IMR-90 (cell line): ENCODE measurements around the gene ENOX1. TPM values are rescaled to one million over a fixed set of nuclear protein-coding genes. Genes with fewer than 3 reads are reported as not detected.

ENCODE experiments used
- ATAC-seq: fragments of 200-7000 bp; cut with Tn5 transposase; 2 replicates; pipeline ENCODE4 v1.9.1; 2020; ENCODE audit warnings: low read depth, mild to moderate bottlenecking, moderate library complexity
- BruUV-seq: library from RNA; stranded (reverse); fragments of 400-500 nt; replicated peaks from 2 replicates; lab custom pipeline; 2021; lab: Mats Ljungman, UMichigan
- CTCF ChIA-PET: fragments of 300-600 bp; formaldehyde crosslinking; extraction: SDS; loops from one replicate; lab custom pipeline; 2021; ENCODE audit warnings: antibody characterized with exemption; lab: Yijun Ruan, JAX
- POLR2A ChIA-PET: fragments of 300-600 bp; sonication (Branson Sonifier 250); formaldehyde crosslinking; loops from one replicate; lab custom pipeline; 2022; ENCODE audit warnings: antibody characterized with exemption; ENCODE audit not compliant: unreplicated experiment; lab: Charles Lee
- DNase-seq: peaks from one replicate; pipeline ENCODE4 v3.0.0; 2013
- H2AFZ ChIP-seq: replicated peaks from 2 replicates; pipeline ENCODE3; 2013; ENCODE audit warnings: low read length, mild to moderate bottlenecking; ENCODE audit not compliant: poor library complexity
- H2AK5ac ChIP-seq: 2 replicates; pipeline ENCODE4 v1.6.1; 2013; ENCODE audit warnings: low read depth, low read length, inconsistent platforms
- H2AK9ac ChIP-seq: replicated peaks from 2 replicates; pipeline ENCODE3; 2013; ENCODE audit warnings: mild to moderate bottlenecking, low read depth, low read length, moderate library complexity; ENCODE audit not compliant: poor library complexity
- H2BK120ac ChIP-seq: 2 replicates; pipeline ENCODE4 v1.6.1; 2013; ENCODE audit warnings: low read depth, low read length, inconsistent platforms
- H2BK15ac ChIP-seq: 3 replicates; pipeline ENCODE4 v1.6.1; 2013; ENCODE audit warnings: low read depth, low read length, inconsistent platforms
- H2BK20ac ChIP-seq: 2 replicates; pipeline ENCODE4 v1.6.1; 2013; ENCODE audit warnings: low read depth, mild to moderate bottlenecking, inconsistent platforms, low read length, moderate library complexity
- H2BK5ac ChIP-seq: 2 replicates; pipeline ENCODE4 v1.6.1; 2013; ENCODE audit warnings: mild to moderate bottlenecking, low read depth, low read length, inconsistent platforms; ENCODE audit not compliant: poor library complexity, severe bottlenecking
- H3K14ac ChIP-seq: replicated peaks from 2 replicates; pipeline ENCODE4 v1.6.1; 2013; ENCODE audit warnings: low read depth, low read length, inconsistent platforms
- H3K18ac ChIP-seq: 2 replicates; pipeline ENCODE4 v1.6.1; 2013; ENCODE audit warnings: low read depth, low read length, control low read depth
- H3K23ac ChIP-seq: 2 replicates; pipeline ENCODE4 v1.6.1; 2013; ENCODE audit warnings: low read depth, low read length, inconsistent platforms
- H3K27ac ChIP-seq: 2 replicates; pipeline ENCODE4 v1.5.1; 2013; ENCODE audit warnings: mild to moderate bottlenecking, control low read depth, low read length; ENCODE audit not compliant: insufficient read depth
- H3K27me3 ChIP-seq: 2 replicates; pipeline ENCODE4 v1.6.1; 2013; ENCODE audit warnings: low read length; ENCODE audit not compliant: control insufficient read depth, insufficient read depth
- H3K36me3 ChIP-seq: 2 replicates; pipeline ENCODE4 v1.6.1; 2013; ENCODE audit warnings: low read length, mixed read lengths; ENCODE audit not compliant: control insufficient read depth, insufficient read depth
- H3K4ac ChIP-seq: 2 replicates; pipeline ENCODE4 v1.6.1; 2013; ENCODE audit warnings: low read depth, low read length, inconsistent platforms
- H3K4me1 ChIP-seq: 2 replicates; pipeline ENCODE4 v1.6.1; 2013; ENCODE audit warnings: low read length, mixed read lengths; ENCODE audit not compliant: control insufficient read depth, insufficient read depth
- H3K4me2 ChIP-seq: 2 replicates; pipeline ENCODE4 v1.6.1; 2013; ENCODE audit warnings: low read depth, mild to moderate bottlenecking, control low read depth, low read length, moderate library complexity
- H3K4me3 ChIP-seq: 2 replicates; pipeline ENCODE4 v1.5.1; 2013; ENCODE audit warnings: low read depth, mild to moderate bottlenecking, control low read depth, low read length, moderate library complexity; ENCODE audit not compliant: insufficient read depth
- H3K56ac ChIP-seq: 2 replicates; pipeline ENCODE4 v1.6.1; 2013; ENCODE audit warnings: low read length, inconsistent platforms; ENCODE audit not compliant: insufficient read depth; ENCODE audit errors: extremely low read depth
- H3K79me1 ChIP-seq, 2 experiments: 2 replicates each; pipeline ENCODE4 v1.6.1; 2013; ENCODE audit warnings: low read length in 2 of 2, inconsistent platforms in 1 of 2, low read depth in 1 of 2
- H3K9ac ChIP-seq: 2 replicates; pipeline ENCODE4 v1.6.1; 2013; ENCODE audit warnings: low read depth, low read length, control low read depth
- H3K9me1 ChIP-seq: 2 replicates; pipeline ENCODE4 v1.6.1; 2013; ENCODE audit warnings: low read length, inconsistent platforms; ENCODE audit not compliant: insufficient read depth
- H3K9me3 ChIP-seq: 2 replicates; pipeline ENCODE4 v1.6.1; 2013; ENCODE audit warnings: low read length; ENCODE audit not compliant: control insufficient read depth, insufficient read depth
- H4K20me1 ChIP-seq: 2 replicates; pipeline ENCODE4 v1.6.1; 2013; ENCODE audit warnings: low read length, inconsistent platforms; ENCODE audit not compliant: insufficient read depth
- H4K5ac ChIP-seq: 2 replicates; pipeline ENCODE4 v1.6.1; 2013; ENCODE audit warnings: mild to moderate bottlenecking, low read depth, low read length, control low read depth
- H4K8ac ChIP-seq, 2 experiments: 2 replicates each; pipeline ENCODE4 v1.6.1; 2013; ENCODE audit warnings: low read depth in 2 of 2, low read length in 2 of 2, control low read depth in 1 of 2, inconsistent platforms in 1 of 2
- H4K91ac ChIP-seq: 2 replicates; pipeline ENCODE4 v1.6.1; 2013; ENCODE audit warnings: low read depth, low read length, inconsistent platforms; ENCODE audit not compliant: insufficient read depth
- CEBPB ChIP-seq: IDR thresholded peaks from 2 replicates; pipeline ENCODE4 v1.6.1; 2012; ENCODE audit warnings: low read depth, low read length, improper control_type of control experiment
- CHD1 ChIP-seq: IDR thresholded peaks from 2 replicates; pipeline ENCODE4 v1.6.1; 2012; ENCODE audit warnings: low read depth, low read length, improper control_type of control experiment
- FOS ChIP-seq: fragments of 150-350 bp; IDR thresholded peaks from 2 replicates; pipeline ENCODE4 v1.6.1; 2016; ENCODE audit warnings: low read depth, low read length
- WGBS, 2 experiments: methylation state at CpG; one replicate each; pipeline versions ENCODE4 v1.1.5 to v1.1.7; 2013; ENCODE audit warnings: missing lambda C conversion rate in 2 of 2; ENCODE audit not compliant: insufficient read length in 1 of 2; ENCODE audit errors: extremely low coverage in 2 of 2; 5-methylcytosine and 5-hydroxymethylcytosine counted together
- dilution Hi-C: fragments of 300-500 bp; cut with HindIII; formaldehyde crosslinking; loops from one replicate; pipeline ENCODE4 v1.14.3; 2018; ENCODE audit warnings: low sequenced_read_pairs; ENCODE audit not compliant: unreplicated experiment
- in situ Hi-C: fragments of 300-500 bp; cut with MboI; formaldehyde crosslinking; loops from 3 replicates; pipeline ENCODE4 v1.14.3; 2019; ENCODE audit warnings: low sequenced_read_pairs, inconsistent platforms, mixed read lengths
- intact Hi-C: fragments of 100-400 bp; cut with micrococcal nuclease; formaldehyde crosslinking; loops from 2 replicates; pipeline ENCODE4 v1.10.0; 2022
- polyA plus RNA-seq, 3 experiments: library from polyadenylated mRNA; depleted of rRNA; stranded (reverse); fragments of >200 nt; gene quantifications; 2 replicates each; pipeline ENCODE4 v1.2.3, GENCODE V29; 2012; ENCODE audit warnings: low replicate concordance in 1 of 3
- total RNA-seq: library from RNA; depleted of rRNA; stranded (reverse); fragments of >200 nt; gene quantifications from 2 replicates; pipeline ENCODE4 v1.2.3, GENCODE V29; 2012
- TF ChIP-seq, protein P1 (sequence below): fragments of 150-350 bp; IDR thresholded peaks from 2 replicates; pipeline ENCODE4 v1.6.1; 2016; ENCODE audit warnings: low read depth, mild to moderate bottlenecking, low read length, moderate library complexity, borderline replicate concordance

ENOX1 gene
- total and polyA plus RNA-seq, 2 of the 4 experiments (the other 2 are of a cell fraction) = 0.99 to 1.3 TPM

DNA sequence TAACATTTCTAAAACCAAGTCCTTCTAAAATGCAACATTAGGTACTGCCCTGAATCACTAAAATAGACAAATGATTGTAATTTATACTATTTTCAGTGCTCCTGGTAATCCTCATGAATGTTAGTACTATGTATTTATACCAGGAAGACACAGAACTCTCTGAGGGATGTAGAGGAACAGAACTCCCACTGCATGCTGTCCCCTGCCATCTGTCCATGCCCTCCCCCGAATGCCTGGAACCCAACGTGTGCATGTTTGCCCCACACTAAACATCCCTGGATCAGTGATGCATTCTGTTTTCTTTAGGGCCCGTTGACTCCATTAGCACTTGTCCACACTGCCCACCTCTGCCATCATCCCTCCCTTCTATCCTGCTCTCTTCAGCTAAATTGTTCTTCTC, 26.5 kb downstream of the ENOX1 start:
- Histone ChIP-seq H2AK9ac (no peak overlapping the region), H4K91ac (no peak overlapping the region), H3K23ac (no peak overlapping the region), H2BK15ac (no peak overlapping the region), H2AFZ (no peak overlapping the region), H4K5ac (no peak overlapping the region), H3K36me3 (no peaks in the 10 kb centered on the region), H3K9me3 (no peaks in the 10 kb centered on the region), H3K4ac (no peak overlapping the region), H3K79me1 (no peaks in the 10 kb centered on the region), H3K18ac (no peak overlapping the region), H3K56ac (no peak overlapping the region), H3K9me1 (0 out of 2 replicates have a peak, but pooled peaks cover 4% of the 10 kb centered on the region), H3K4me3 (no peak overlapping the region), H3K14ac (no peak overlapping the region), H3K9ac (no peak overlapping the region), H2BK120ac (no peak overlapping the region), H3K27ac (no peak overlapping the region), H4K8ac (no peak overlapping the region), H2AK5ac (no peak overlapping the region), H2BK20ac (no peak overlapping the region), H3K4me2 (no peak overlapping the region), H4K20me1 (no peaks in the 10 kb centered on the region), H3K4me1 (no peaks in the 10 kb centered on the region), H2BK5ac (no peak overlapping the region), H3K27me3 (peaks cover 1% of the 10 kb centered on the region; the same call in 1 of the 2 replicates)
- dilution Hi-C loops (no loop called here), intact Hi-C loops (no loop called here), in situ Hi-C loops (no loop called here)
- ATAC-seq (no peak), DNase-seq (no peak)
- no TSS peak for BruUV-seq
- 56% methylated on average over 2 of the region's 3 CpGs; no CpG with 5 or more reads in 1 of the 2 experiments for WGBS, 2 experiments
- ChIA-PET POLR2A (no interaction called here), CTCF (no interaction called here)
- TF ChIP-seq CEBPB (no peak), CHD1 (no peak), FOS (no peak)
- TF ChIP-seq, protein P1, sequence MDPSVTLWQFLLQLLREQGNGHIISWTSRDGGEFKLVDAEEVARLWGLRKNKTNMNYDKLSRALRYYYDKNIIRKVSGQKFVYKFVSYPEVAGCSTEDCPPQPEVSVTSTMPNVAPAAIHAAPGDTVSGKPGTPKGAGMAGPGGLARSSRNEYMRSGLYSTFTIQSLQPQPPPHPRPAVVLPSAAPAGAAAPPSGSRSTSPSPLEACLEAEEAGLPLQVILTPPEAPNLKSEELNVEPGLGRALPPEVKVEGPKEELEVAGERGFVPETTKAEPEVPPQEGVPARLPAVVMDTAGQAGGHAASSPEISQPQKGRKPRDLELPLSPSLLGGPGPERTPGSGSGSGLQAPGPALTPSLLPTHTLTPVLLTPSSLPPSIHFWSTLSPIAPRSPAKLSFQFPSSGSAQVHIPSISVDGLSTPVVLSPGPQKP = no peak
